ENCODE data around the gene NPR1. TPM values are rescaled to one million over a fixed set of nuclear protein-coding genes. Genes with fewer than 3 reads are reported as not detected.

The NPR1 gene
- total RNA-seq, 1 experiment from 2014 or later, result 1.1 TPM

DNA sequence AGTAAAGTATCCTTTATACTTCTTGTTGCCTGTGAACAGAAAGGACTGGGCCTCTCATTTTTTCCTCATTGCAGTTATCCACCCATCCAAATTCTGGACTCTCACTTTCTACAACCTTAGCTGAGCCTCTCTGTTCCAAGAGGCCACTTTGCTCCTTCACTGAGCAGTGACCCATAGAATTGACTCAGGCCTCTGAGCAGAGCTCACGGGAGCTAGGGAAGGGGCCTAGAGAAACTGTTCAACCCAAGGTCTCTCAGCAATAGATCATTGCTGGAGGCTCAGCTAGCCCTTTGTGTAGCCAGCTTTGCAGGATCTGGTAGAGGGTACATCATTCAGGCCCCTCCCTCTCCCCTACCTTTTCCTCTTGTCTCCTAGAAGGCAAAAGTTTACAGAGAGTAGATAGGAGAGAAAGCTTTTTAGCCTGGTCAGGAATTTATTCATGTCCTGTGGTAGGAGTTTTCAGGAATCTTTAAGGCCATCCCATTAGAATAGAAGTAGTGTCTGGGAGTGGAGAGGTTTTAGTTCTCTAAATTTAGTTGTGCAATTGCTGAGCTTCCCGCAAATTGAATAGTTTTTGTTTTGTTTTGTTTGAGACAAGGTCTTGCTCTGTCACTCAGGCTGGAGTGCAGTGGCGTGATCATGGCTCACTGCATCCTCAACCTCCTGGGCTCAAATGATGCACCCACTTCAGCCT lies 56.1 kb downstream of the NPR1 start:
- TF ChIP-seq, protein P1, sequence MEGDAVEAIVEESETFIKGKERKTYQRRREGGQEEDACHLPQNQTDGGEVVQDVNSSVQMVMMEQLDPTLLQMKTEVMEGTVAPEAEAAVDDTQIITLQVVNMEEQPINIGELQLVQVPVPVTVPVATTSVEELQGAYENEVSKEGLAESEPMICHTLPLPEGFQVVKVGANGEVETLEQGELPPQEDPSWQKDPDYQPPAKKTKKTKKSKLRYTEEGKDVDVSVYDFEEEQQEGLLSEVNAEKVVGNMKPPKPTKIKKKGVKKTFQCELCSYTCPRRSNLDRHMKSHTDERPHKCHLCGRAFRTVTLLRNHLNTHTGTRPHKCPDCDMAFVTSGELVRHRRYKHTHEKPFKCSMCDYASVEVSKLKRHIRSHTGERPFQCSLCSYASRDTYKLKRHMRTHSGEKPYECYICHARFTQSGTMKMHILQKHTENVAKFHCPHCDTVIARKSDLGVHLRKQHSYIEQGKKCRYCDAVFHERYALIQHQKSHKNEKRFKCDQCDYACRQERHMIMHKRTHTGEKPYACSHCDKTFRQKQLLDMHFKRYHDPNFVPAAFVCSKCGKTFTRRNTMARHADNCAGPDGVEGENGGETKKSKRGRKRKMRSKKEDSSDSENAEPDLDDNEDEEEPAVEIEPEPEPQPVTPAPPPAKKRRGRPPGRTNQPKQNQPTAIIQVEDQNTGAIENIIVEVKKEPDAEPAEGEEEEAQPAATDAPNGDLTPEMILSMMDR (conservative IDR thresholded peaks at IDR 0.05; ENCODE audit: low read depth, low read length), result no peak
- TF ChIP-seq EZH2 (IDR thresholded peaks at IDR 0.05; ENCODE audit: borderline replicate concordance, low read depth, low read length, poor library complexity, severe bottlenecking), result no peak
- CTCF ChIA-PET, result no interaction called here
- Histone ChIP-seq H3K27me3 (replicated peaks; ENCODE audit: insufficient read depth, low read depth, low read length, poor library complexity) (no peaks in the 10 kb centered on the region), H3K9me3 (ENCODE audit: low read depth, low read length, poor library complexity, severe bottlenecking) (no peaks in the 10 kb centered on the region), H3K27ac (ENCODE audit: low read depth, low read length, poor library complexity, severe bottlenecking) (no peak overlapping the region), H3K4me3 (ENCODE audit: low read depth, low read length, poor library complexity, severe bottlenecking) (no peak overlapping the region), H3K4me1 (ENCODE audit: insufficient read depth, low read length, poor library complexity, severe bottlenecking) (peaks cover under 1% of the 10 kb centered on the region), H3K36me3 (ENCODE audit: insufficient read depth, low read length, poor library complexity, severe bottlenecking) (peaks cover 8% of the 10 kb centered on the region)
- no peak for DNase-seq (ENCODE audit: low spot score)
- intact Hi-C loops (cut with micrococcal nuclease; ENCODE audit: unreplicated experiment), result no loop called here
- BruUV-seq (replicated peaks), result no TSS peak
- POLR2A ChIA-PET (ENCODE audit: low non-redundant PET), result interaction anchor here (0.6 kb wide), 1 partner anchor 114 kb away, joined by 4 read pairs; no protein-coding TSS in a partner anchor

- CTCF ChIA-PET, result no interaction called here
- no TSS peak for BruUV-seq (replicated peaks)
- Histone ChIP-seq H3K4me3 (ENCODE audit: low read depth, low read length, poor library complexity, severe bottlenecking) (no peak overlapping the region), H3K27me3 (replicated peaks; ENCODE audit: insufficient read depth, low read depth, low read length, poor library complexity) (no peaks in the 10 kb centered on the region), H3K36me3 (ENCODE audit: insufficient read depth, low read length, poor library complexity, severe bottlenecking) (peaks cover 8% of the 10 kb centered on the region), H3K9me3 (ENCODE audit: low read depth, low read length, poor library complexity, severe bottlenecking) (no peaks in the 10 kb centered on the region), H3K4me1 (ENCODE audit: insufficient read depth, low read length, poor library complexity, severe bottlenecking) (no peaks in the 10 kb centered on the region), H3K27ac (ENCODE audit: low read depth, low read length, poor library complexity, severe bottlenecking) (no peak overlapping the region)
- POLR2A ChIA-PET (ENCODE audit: low non-redundant PET), result no interaction called here
- intact Hi-C loops (cut with micrococcal nuclease; ENCODE audit: unreplicated experiment), result no loop called here
- TF ChIP-seq, protein P1 (conservative IDR thresholded peaks at IDR 0.05; ENCODE audit: low read depth, low read length), result no peak
- TF ChIP-seq EZH2 (IDR thresholded peaks at IDR 0.05; ENCODE audit: borderline replicate concordance, low read depth, low read length, poor library complexity, severe bottlenecking), result no peak
- DNase-seq (ENCODE audit: low spot score), result no peak
These were observed 56.6 kb downstream of the NPR1 start for GRCh38 chr1:153735090-153735420.

DNA sequence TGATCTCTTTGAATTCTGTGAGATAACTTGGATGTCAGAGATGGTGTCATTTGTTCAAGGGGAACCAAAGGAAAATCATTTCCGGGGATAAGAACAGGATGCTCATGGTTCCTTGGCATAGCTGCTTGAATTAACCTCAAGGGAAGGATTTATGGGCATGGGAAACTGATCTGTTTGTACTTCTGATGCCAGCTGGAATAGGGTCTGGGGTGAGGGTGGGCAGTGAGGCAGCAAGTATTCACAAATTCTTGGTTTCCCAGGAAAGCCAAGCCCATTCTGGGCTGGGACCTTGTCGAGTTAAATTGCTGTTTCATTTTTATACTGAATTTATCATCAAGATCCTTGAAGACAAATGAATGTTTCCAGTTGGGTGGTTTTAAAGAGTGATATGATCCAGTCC lies 63.5 kb downstream of the NPR1 start:
- H3K36me3 ChIP-seq (ENCODE audit: insufficient read depth, low read length, poor library complexity, severe bottlenecking), result peaks cover 59% of the 10 kb centered on the region
- no peak overlapping the region for H3K27ac ChIP-seq (ENCODE audit: low read depth, low read length, poor library complexity, severe bottlenecking)
- H3K4me3 ChIP-seq (ENCODE audit: low read depth, low read length, poor library complexity, severe bottlenecking), result no peak overlapping the region
- POLR2A ChIA-PET (ENCODE audit: low non-redundant PET), result no interaction called here
- H3K27me3 ChIP-seq (replicated peaks; ENCODE audit: insufficient read depth, low read depth, low read length, poor library complexity), result no peaks in the 10 kb centered on the region
- H3K4me1 ChIP-seq (ENCODE audit: insufficient read depth, low read length, poor library complexity, severe bottlenecking), result no peaks in the 10 kb centered on the region
- intact Hi-C loops (cut with micrococcal nuclease; ENCODE audit: unreplicated experiment), result no loop called here
- TF ChIP-seq, protein P1 (conservative IDR thresholded peaks at IDR 0.05; ENCODE audit: low read depth, low read length), result no peak
- TF ChIP-seq EZH2 (IDR thresholded peaks at IDR 0.05; ENCODE audit: borderline replicate concordance, low read depth, low read length, poor library complexity, severe bottlenecking), result no peak
- no peaks in the 10 kb centered on the region for H3K9me3 ChIP-seq (ENCODE audit: low read depth, low read length, poor library complexity, severe bottlenecking)
- CTCF ChIA-PET, result no interaction called here
- DNase-seq (ENCODE audit: low spot score), result no peak
- BruUV-seq (replicated peaks), result no TSS peak
